ENCODE measurements around the gene SMYD1. TPM values are rescaled to one million over a fixed set of nuclear protein-coding genes. Genes with fewer than 3 reads are reported as not detected.
A peak's percentile ranks its signal among the peaks of the same experiment; 100 is the strongest.

The SMYD1 gene
- total and polyA plus RNA-seq, 4 donors = under 0.01 to 0.42 (median 0.06) TPM; not detected in 1

- 97% methylated on average over 5 of the region's 5 CpGs for WGBS (ENCODE audit: insufficient coverage)
- H3K4me3 ChIP-seq (ENCODE audit: low read depth, low read length) = no peak overlapping the region
- H3K27me3 ChIP-seq (ENCODE audit: control insufficient read depth, insufficient read depth, low read length) = no peaks in the 10 kb centered on the region
- no peak for DNase-seq (ENCODE audit: low read depth in 4 of 6, low spot score in 6 of 6)
- no peaks in the 10 kb centered on the region for H3K36me3 ChIP-seq (ENCODE audit: control insufficient read depth, insufficient read depth, low read length)
- H3K9me3 ChIP-seq (ENCODE audit: control insufficient read depth, insufficient read depth, low read length) = no peaks in the 10 kb centered on the region
- H3K4me1 ChIP-seq (ENCODE audit: control insufficient read depth, insufficient read depth, low read length) = no peaks in the 10 kb centered on the region
- no peak overlapping the region for H3K27ac ChIP-seq (ENCODE audit: low read depth, low read length)
Measured at GRCh38 chr2:88067189-88067588, 436 bp upstream of the SMYD1 start.

DNA sequence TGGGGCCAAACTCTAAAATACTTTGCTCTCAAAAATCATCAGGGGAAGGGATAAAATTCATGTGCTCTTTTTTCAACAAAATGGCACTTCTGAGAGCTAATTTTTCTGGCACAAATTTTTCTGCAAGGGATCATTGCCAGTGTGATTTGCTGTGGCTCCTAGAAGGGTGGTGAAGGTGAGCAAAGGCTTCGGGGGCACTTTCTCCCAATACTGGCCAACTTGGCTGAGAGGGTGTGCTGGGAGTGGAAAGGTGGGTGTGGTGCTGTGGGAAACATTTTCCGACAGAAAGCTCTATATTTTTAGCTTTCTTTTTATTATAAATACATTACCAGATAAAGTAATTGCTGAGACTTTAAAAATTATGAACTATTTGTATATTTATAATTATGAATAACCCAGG, 419 bp downstream of the SMYD1 start:
- no peaks in the 10 kb centered on the region for H3K4me1 ChIP-seq (ENCODE audit: control insufficient read depth, insufficient read depth, low read length)
- no peaks in the 10 kb centered on the region for H3K9me3 ChIP-seq (ENCODE audit: control insufficient read depth, insufficient read depth, low read length)
- no peaks in the 10 kb centered on the region for H3K27me3 ChIP-seq (ENCODE audit: control insufficient read depth, insufficient read depth, low read length)
- DNase-seq (ENCODE audit: low read depth in 4 of 6, low spot score in 6 of 6) = no peak
- no peak overlapping the region for H3K4me3 ChIP-seq (ENCODE audit: low read depth, low read length)
- WGBS (ENCODE audit: insufficient coverage) = no CpG with 5 or more reads among the region's 2 CpGs
- H3K36me3 ChIP-seq (ENCODE audit: control insufficient read depth, insufficient read depth, low read length) = no peaks in the 10 kb centered on the region
- H3K27ac ChIP-seq (ENCODE audit: low read depth, low read length) = no peak overlapping the region

DNA sequence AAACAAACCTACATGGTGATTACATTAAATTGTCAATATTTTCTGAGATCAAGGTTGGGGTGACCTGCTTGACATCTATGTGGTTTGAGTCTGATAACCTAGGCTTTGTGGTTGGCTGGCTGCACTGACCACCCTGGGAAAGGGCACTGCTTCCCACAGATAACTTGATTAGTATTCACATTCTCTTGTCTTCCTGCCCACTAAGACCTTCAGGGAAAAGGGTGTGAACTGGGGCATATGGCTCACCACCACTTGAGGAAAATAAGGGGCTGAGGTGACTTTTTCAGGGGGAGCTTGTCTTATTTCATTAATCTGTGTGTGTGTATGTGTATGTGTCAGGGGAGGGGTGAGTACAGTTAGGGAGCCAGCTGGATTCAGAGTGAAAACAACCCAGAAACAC, 1.5 kb downstream of the SMYD1 start:
- no peaks in the 10 kb centered on the region for H3K27me3 ChIP-seq (ENCODE audit: control insufficient read depth, insufficient read depth, low read length)
- H3K27ac ChIP-seq (ENCODE audit: low read depth, low read length) = no peak overlapping the region
- no peaks in the 10 kb centered on the region for H3K4me1 ChIP-seq (ENCODE audit: control insufficient read depth, insufficient read depth, low read length)
- no peak for DNase-seq (ENCODE audit: low read depth in 4 of 6, low spot score in 6 of 6)
- no peak overlapping the region for H3K4me3 ChIP-seq (ENCODE audit: low read depth, low read length)
- no peaks in the 10 kb centered on the region for H3K36me3 ChIP-seq (ENCODE audit: control insufficient read depth, insufficient read depth, low read length)
- H3K9me3 ChIP-seq (ENCODE audit: control insufficient read depth, insufficient read depth, low read length) = no peaks in the 10 kb centered on the region

DNA sequence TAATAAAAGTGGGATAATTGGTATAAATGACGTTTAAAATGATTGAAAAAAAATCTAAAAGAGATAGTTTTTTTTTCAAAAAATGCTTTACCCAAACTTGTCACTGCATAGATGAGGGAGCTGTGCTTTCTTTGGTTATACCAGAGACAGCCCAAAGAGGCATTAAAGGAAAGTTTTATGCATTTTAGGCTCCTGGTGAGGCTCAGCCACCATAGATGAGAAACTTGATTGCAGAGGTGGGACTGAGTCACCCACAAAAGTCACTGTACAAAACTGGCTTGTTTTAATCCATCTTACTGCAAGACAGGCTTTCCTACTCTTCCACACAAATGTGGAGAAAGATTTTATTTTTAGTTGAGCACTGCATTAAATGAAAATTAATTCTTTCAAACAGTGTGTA, 2.4 kb downstream of the SMYD1 start:
- no peaks in the 10 kb centered on the region for H3K27me3 ChIP-seq (ENCODE audit: control insufficient read depth, insufficient read depth, low read length)
- no peak for DNase-seq (ENCODE audit: low read depth in 4 of 6, low spot score in 6 of 6)
- H3K4me3 ChIP-seq (ENCODE audit: low read depth, low read length) = no peak overlapping the region
- no peaks in the 10 kb centered on the region for H3K36me3 ChIP-seq (ENCODE audit: control insufficient read depth, insufficient read depth, low read length)
- no peaks in the 10 kb centered on the region for H3K9me3 ChIP-seq (ENCODE audit: control insufficient read depth, insufficient read depth, low read length)
- no peak overlapping the region for H3K27ac ChIP-seq (ENCODE audit: low read depth, low read length)
- no CpG with 5 or more reads among the region's 1 CpG for WGBS (ENCODE audit: insufficient coverage)
- H3K4me1 ChIP-seq (ENCODE audit: control insufficient read depth, insufficient read depth, low read length) = no peaks in the 10 kb centered on the region

DNA sequence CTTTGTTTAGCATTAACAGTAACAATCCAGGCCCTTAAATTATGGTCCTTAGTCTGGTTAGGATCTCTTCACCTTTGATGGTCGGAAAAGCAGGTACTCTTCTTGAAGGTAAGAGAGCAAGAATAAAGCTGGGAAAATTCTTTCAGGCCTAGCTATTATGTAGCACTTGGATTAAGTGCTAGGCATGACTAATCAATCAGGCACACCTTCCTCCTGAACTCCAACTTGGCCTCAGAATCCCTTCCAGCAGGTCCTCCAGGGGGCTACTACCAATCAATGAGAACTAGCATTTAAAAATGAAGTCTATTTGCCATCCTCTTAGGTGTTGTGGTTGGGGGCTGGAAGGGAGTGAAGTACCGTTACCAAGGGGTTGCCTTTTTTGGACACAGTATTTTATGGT, 3.7 kb downstream of the SMYD1 start:
- Histone ChIP-seq H3K4me1 (ENCODE audit: control insufficient read depth, insufficient read depth, low read length) (no peaks in the 10 kb centered on the region), H3K27me3 (ENCODE audit: control insufficient read depth, insufficient read depth, low read length) (no peaks in the 10 kb centered on the region), H3K27ac (ENCODE audit: low read depth, low read length) (no peak overlapping the region), H3K4me3 (ENCODE audit: low read depth, low read length) (no peak overlapping the region), H3K36me3 (ENCODE audit: control insufficient read depth, insufficient read depth, low read length) (no peaks in the 10 kb centered on the region), H3K9me3 (ENCODE audit: control insufficient read depth, insufficient read depth, low read length) (no peaks in the 10 kb centered on the region)
- WGBS (ENCODE audit: insufficient coverage) = no CpG with 5 or more reads among the region's 2 CpGs
- DNase-seq (ENCODE audit: low read depth in 4 of 6, low spot score in 6 of 6) = no peak

DNA sequence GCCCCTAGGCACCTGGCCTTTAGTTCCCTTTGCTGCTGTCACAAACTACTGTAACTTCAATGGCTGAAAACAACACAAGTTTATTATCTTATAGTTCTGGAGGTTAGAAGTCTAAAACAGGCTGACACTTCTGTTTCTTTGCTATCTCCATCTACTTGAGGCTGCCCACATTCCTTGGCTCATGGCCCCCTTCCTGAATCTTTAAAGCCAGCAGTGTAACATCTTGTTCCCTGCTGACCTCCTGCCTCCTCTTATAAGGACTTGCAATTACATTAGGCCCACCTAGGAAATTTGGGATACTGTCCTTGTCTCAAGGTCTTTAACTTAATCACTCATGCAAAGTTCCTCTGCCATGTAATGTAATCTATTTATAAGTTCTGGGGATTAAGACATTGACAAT, 6.5 kb downstream of the SMYD1 start:
- Histone ChIP-seq H3K4me1 (ENCODE audit: control insufficient read depth, insufficient read depth, low read length) (peaks cover 3% of the 10 kb centered on the region), H3K9me3 (ENCODE audit: control insufficient read depth, insufficient read depth, low read length) (no peaks in the 10 kb centered on the region), H3K4me3 (ENCODE audit: low read depth, low read length) (no peak overlapping the region), H3K36me3 (ENCODE audit: control insufficient read depth, insufficient read depth, low read length) (no peaks in the 10 kb centered on the region), H3K27ac (ENCODE audit: low read depth, low read length) (no peak overlapping the region), H3K27me3 (ENCODE audit: control insufficient read depth, insufficient read depth, low read length) (no peaks in the 10 kb centered on the region)
- DNase-seq (ENCODE audit: low read depth in 4 of 6, low spot score in 6 of 6) = no peak

- Histone ChIP-seq H3K36me3 (ENCODE audit: control insufficient read depth, insufficient read depth, low read length) (no peaks in the 10 kb centered on the region), H3K4me3 (ENCODE audit: low read depth, low read length) (no peak overlapping the region), H3K9me3 (ENCODE audit: control insufficient read depth, insufficient read depth, low read length) (no peaks in the 10 kb centered on the region), H3K4me1 (ENCODE audit: control insufficient read depth, insufficient read depth, low read length) (peaks cover 3% of the 10 kb centered on the region), H3K27me3 (ENCODE audit: control insufficient read depth, insufficient read depth, low read length) (no peaks in the 10 kb centered on the region), H3K27ac (ENCODE audit: low read depth, low read length) (no peak overlapping the region)
- no peak for DNase-seq (ENCODE audit: low read depth in 4 of 6, low spot score in 6 of 6)
- 100% methylated on average over 3 of the region's 4 CpGs for WGBS (ENCODE audit: insufficient coverage)
Measured at GRCh38 chr2:88074854-88075292, 7.2 kb downstream of the SMYD1 start.

GRCh38 chr2:88077080-88077479, 9.5 kb downstream of the SMYD1 start:
- Histone ChIP-seq H3K27me3 (ENCODE audit: control insufficient read depth, insufficient read depth, low read length) (no peaks in the 10 kb centered on the region), H3K4me1 (ENCODE audit: control insufficient read depth, insufficient read depth, low read length) (peaks cover 5% of the 10 kb centered on the region), H3K9me3 (ENCODE audit: control insufficient read depth, insufficient read depth, low read length) (no peaks in the 10 kb centered on the region), H3K36me3 (ENCODE audit: control insufficient read depth, insufficient read depth, low read length) (no peaks in the 10 kb centered on the region), H3K4me3 (ENCODE audit: low read depth, low read length) (no peak overlapping the region), H3K27ac (ENCODE audit: low read depth, low read length) (no peak overlapping the region)
- no peak for DNase-seq (ENCODE audit: low read depth in 4 of 6, low spot score in 6 of 6)
- WGBS (ENCODE audit: insufficient coverage) = 54% methylated on average over 3 of the region's 8 CpGs

DNA sequence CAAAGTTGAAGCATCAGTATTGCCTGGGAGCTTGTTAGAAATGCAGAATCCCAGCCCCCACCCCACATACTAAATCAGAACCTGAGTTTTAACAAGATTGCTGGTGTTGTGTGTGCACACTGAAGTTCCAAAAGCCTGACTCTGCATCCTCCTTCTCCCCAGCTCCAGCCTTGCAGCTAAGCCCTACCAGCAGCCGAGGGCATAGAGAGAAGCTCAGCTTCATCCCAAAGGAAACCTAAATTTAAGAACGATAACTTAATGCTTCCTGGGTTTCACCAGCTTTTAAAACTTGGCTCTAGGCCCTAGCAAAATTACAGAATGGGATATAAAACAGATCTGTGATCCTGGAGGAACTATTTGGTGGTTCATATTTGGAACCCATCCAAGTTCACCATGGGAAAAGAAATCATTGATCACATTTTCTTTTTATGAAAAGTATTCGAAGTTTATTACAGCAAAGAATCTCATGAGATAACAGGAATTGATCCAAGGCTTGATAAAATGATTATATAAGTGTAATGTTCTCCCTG, 11.1 kb downstream of the SMYD1 start:
- no peaks in the 10 kb centered on the region for H3K27me3 ChIP-seq (ENCODE audit: control insufficient read depth, insufficient read depth, low read length)
- peaks cover 11% of the 10 kb centered on the region for H3K4me1 ChIP-seq (ENCODE audit: control insufficient read depth, insufficient read depth, low read length)
- H3K9me3 ChIP-seq (ENCODE audit: control insufficient read depth, insufficient read depth, low read length) = no peaks in the 10 kb centered on the region
- H3K36me3 ChIP-seq (ENCODE audit: control insufficient read depth, insufficient read depth, low read length) = no peaks in the 10 kb centered on the region
- 71% methylated on average over 1 of the region's 3 CpGs for WGBS (ENCODE audit: insufficient coverage)
- DNase-seq (ENCODE audit: low read depth in 4 of 6, low spot score in 6 of 6) = peak in 1 of 6 donors; percentile 86
- no peak overlapping the region for H3K4me3 ChIP-seq (ENCODE audit: low read depth, low read length)
- no peak overlapping the region for H3K27ac ChIP-seq (ENCODE audit: low read depth, low read length)

GRCh38 chr2:88080545-88080944, 12.9 kb downstream of the SMYD1 start:
- DNase-seq (ENCODE audit: low read depth in 4 of 6, low spot score in 6 of 6) = no peak
- H3K27me3 ChIP-seq (ENCODE audit: control insufficient read depth, insufficient read depth, low read length) = no peaks in the 10 kb centered on the region
- H3K9me3 ChIP-seq (ENCODE audit: control insufficient read depth, insufficient read depth, low read length) = no peaks in the 10 kb centered on the region
- H3K27ac ChIP-seq (ENCODE audit: low read depth, low read length) = no peak overlapping the region
- 100% methylated on average over 1 of the region's 2 CpGs for WGBS (ENCODE audit: insufficient coverage)
- peaks cover 11% of the 10 kb centered on the region for H3K4me1 ChIP-seq (ENCODE audit: control insufficient read depth, insufficient read depth, low read length)
- no peak overlapping the region for H3K4me3 ChIP-seq (ENCODE audit: low read depth, low read length)
- H3K36me3 ChIP-seq (ENCODE audit: control insufficient read depth, insufficient read depth, low read length) = no peaks in the 10 kb centered on the region

Measured in spinal cord (tissue), 10 donors.